K562 (cell line): Measurements from ENCODE around the gene CC2D1A. TPM values are rescaled to one million over a fixed set of nuclear protein-coding genes. Genes with fewer than 3 reads are reported as not detected.

Experiments
- ATAC-seq: fragments of 200-7000 bp; cut with Tn5 transposase; 3 replicates; pipeline ENCODE4 v1.9.1; 2020; ENCODE audit warnings: moderate library complexity
- BruUV-seq: library from RNA; stranded (reverse); fragments of 400-500 nt; replicated peaks from 2 replicates; lab custom pipeline; 2021; lab: Mats Ljungman, UMichigan
- CTCF ChIA-PET: fragments of 300-600 bp; formaldehyde crosslinking; extraction: SDS; loops from one replicate; lab custom pipeline; 2021; ENCODE audit warnings: low intra/inter-chr PET ratio; lab: Yijun Ruan, JAX
- POLR2A ChIA-PET: fragments of 300-600, 350-650 bp; sonication (Branson Sonifier 250); formaldehyde crosslinking; extraction: SDS; loops from one replicate; lab custom pipeline; 2021; ENCODE audit warnings: antibody characterized with exemption, inconsistent platforms; lab: Yijun Ruan, JAX
- DNase-seq, 4 experiments: peaks; one replicate each; pipeline versions ENCODE4 v3.0.0 to v3.0.0-alpha.2; 2011 to 2018; ENCODE audit warnings: low spot score in 3 of 4, mixed read lengths in 3 of 4; ENCODE audit errors: extremely low read depth in 1 of 4
- FAIRE-seq: peaks from 2 replicates; lab custom pipeline; 2011; peaks lifted over from hg19 to GRCh38; lab: Jason Lieb, UNC
- H2AFZ ChIP-seq: 2 replicates; pipeline ENCODE4 v1.6.0; 2011; ENCODE audit warnings: low read depth, low read length, control low read depth, inconsistent platforms
- H3K27ac ChIP-seq: fragments of 200-600 bp; 3 replicates; pipeline ENCODE4 v1.8.0; 2011; ENCODE audit warnings: low read depth, mild to moderate bottlenecking, control low read depth, inconsistent platforms, low read length, moderate library complexity, mixed read lengths; ENCODE audit errors: extremely low read depth
- H3K27me3 ChIP-seq, 2 experiments: fragments of 300-600 bp in 1 of 2; 2 replicates in 1 of 2; 3 replicates in 1 of 2; pipeline versions ENCODE4 v1.6.0 to v1.8.0; 2011; ENCODE audit warnings: inconsistent platforms in 2 of 2, low read length in 2 of 2, mild to moderate bottlenecking in 1 of 2, mixed read lengths in 1 of 2, moderate library complexity in 1 of 2; ENCODE audit not compliant: control insufficient read depth in 2 of 2, insufficient read depth in 2 of 2
- H3K36me3 ChIP-seq: fragments of 300-600 bp; 3 replicates; pipeline ENCODE4 v1.8.0; 2011; ENCODE audit warnings: mild to moderate bottlenecking, low read length, inconsistent platforms; ENCODE audit not compliant: control insufficient read depth, insufficient read depth
- H3K4me1 ChIP-seq, 2 experiments: fragments of 200-600 bp in 1 of 2; replicated peaks in 1 of 2; 2 replicates in 1 of 2; 3 replicates in 1 of 2; pipeline versions ENCODE4 v1.5.1 to v1.8.0; 2011; ENCODE audit warnings: inconsistent platforms in 2 of 2, low read length in 2 of 2, mild to moderate bottlenecking in 1 of 2, mixed read lengths in 1 of 2, moderate library complexity in 1 of 2; ENCODE audit not compliant: control insufficient read depth in 2 of 2, insufficient read depth in 2 of 2
- H3K4me2 ChIP-seq: 2 replicates; pipeline ENCODE4 v1.6.1; 2011; ENCODE audit warnings: low read length, control low read depth, inconsistent platforms, mixed read lengths; ENCODE audit not compliant: insufficient read depth
- H3K4me3 ChIP-seq: fragments of 200-600 bp; sonication (generic), shearing (Covaris generic); 2 replicates; pipeline ENCODE4 v1.5.1; 2016; ENCODE audit warnings: control low read depth, inconsistent platforms
- H3K79me2 ChIP-seq: fragments of 200-600 bp; 3 replicates; pipeline ENCODE4 v1.8.0; 2011; ENCODE audit warnings: low read length, inconsistent platforms; ENCODE audit not compliant: control insufficient read depth, insufficient read depth
- H3K9ac ChIP-seq, 2 experiments: 2 replicates each; pipeline versions ENCODE4 v1.6.0 to v1.6.1; 2011; ENCODE audit warnings: low read depth in 2 of 2, low read length in 2 of 2, control low read depth in 1 of 2, inconsistent platforms in 1 of 2, mild to moderate bottlenecking in 1 of 2, mixed read lengths in 1 of 2; ENCODE audit not compliant: insufficient read depth in 1 of 2
- H3K9me1 ChIP-seq: one replicate; pipeline ENCODE4 v1.6.0; 2011; ENCODE audit warnings: inconsistent platforms, mild to moderate bottlenecking, low read length, moderate library complexity; ENCODE audit not compliant: control insufficient read depth, insufficient read depth
- H3K9me3 ChIP-seq: replicated peaks from 2 replicates; pipeline ENCODE4 v1.5.1; 2011; ENCODE audit warnings: low read depth, low read length, inconsistent platforms; ENCODE audit not compliant: control insufficient read depth, insufficient read depth
- H4K20me1 ChIP-seq: replicated peaks from 2 replicates; pipeline ENCODE4 v1.6.1; 2011; ENCODE audit warnings: low read length, inconsistent platforms, mixed read lengths; ENCODE audit not compliant: control insufficient read depth, insufficient read depth
- E2F8 ChIP-seq: fragments of 450-650 bp; IDR thresholded peaks from 2 replicates; pipeline ENCODE4 v1.7.1; 2018; ENCODE audit warnings: mild to moderate bottlenecking, low read depth; ENCODE audit not compliant: partially characterized antibody
- ZFP36 ChIP-seq: fragments of 150-350 bp; IDR thresholded peaks from 2 replicates; pipeline ENCODE4 v1.6.1; 2018; ENCODE audit warnings: low read length, low read depth; ENCODE audit not compliant: partially characterized antibody
- ZNF146 ChIP-seq: IDR thresholded peaks from one replicate; pipeline ENCODE4 v1.6.1; 2018; ENCODE audit warnings: missing compliant biosample characterization; ENCODE audit not compliant: unreplicated experiment
- WGBS: fragments of 100-300 bp; shearing (Covaris generic); methylation state at CpG from one replicate; pipeline ENCODE4 v1.1.6; 2016; ENCODE audit warnings: low coverage, mixed read lengths; ENCODE audit not compliant: insufficient coverage; ENCODE audit errors: missing lambda C conversion rate; 5-methylcytosine and 5-hydroxymethylcytosine counted together
- in situ Hi-C: fragments of 300-500 bp; cut with MboI; formaldehyde crosslinking; loops from 4 replicates; pipeline ENCODE4 v1.15.0; 2018; ENCODE audit warnings: inconsistent platforms, mixed read lengths
- intact Hi-C: fragments of 100-400 bp; cut with micrococcal nuclease; formaldehyde crosslinking; loops from 2 replicates; pipeline ENCODE4 v1.14.2; 2022
- polyA plus RNA-seq, 8 experiments: library from polyadenylated mRNA; depleted of rRNA in 4 of 8; stranded (reverse) in 5 of 8; unstranded in 3 of 8; fragments of >200 nt; fragmentation: Nextera tagmentation in 2 of 8; fragmentation: Illumina TruSeq in 1 of 8; extraction: Ambion mirVana in 2 of 8; extraction: Trizol in 1 of 8; gene quantifications; 2 replicates each; pipeline versions ENCODE4 v1.2.1 to v1.2.3, GENCODE V29; 2011 to 2014; ENCODE audit warnings: inconsistent platforms in 1 of 8, missing spikeins in 1 of 8
- total RNA-seq, 7 experiments: library from RNA; depleted of rRNA in 6 of 7; stranded (reverse); fragments of >200 nt in 6 of 7; fragmentation: Illumina TruSeq in 2 of 7; extraction: Trizol in 2 of 7; gene quantifications; 2 replicates each; pipeline versions ENCODE4 v1.2.1 to v1.2.3, GENCODE V29; 2011 to 2021; ENCODE audit warnings: low replicate concordance in 1 of 7
- TF ChIP-seq, protein P1 (sequence below), 2 experiments: fragments of 250-450 bp in 1 of 2; fragments of 450-650 bp in 1 of 2; sonication (Bioruptor Pico) in 1 of 2; IDR thresholded peaks; 2 replicates each; pipeline versions ENCODE4 v1.6.1 to v1.8.0; 2016 to 2021; ENCODE audit warnings: mild to moderate bottlenecking in 2 of 2, moderate library complexity in 2 of 2, missing compliant biosample characterization in 1 of 2, missing genetic modification characterization in 1 of 2
- TF ChIP-seq, protein P2 (sequence below): fragments of 250-450 bp; sonication (Bioruptor Pico); IDR thresholded peaks from 2 replicates; pipeline ENCODE4 v1.4.0; 2020; ENCODE audit warnings: mild to moderate bottlenecking, moderate library complexity
- TF ChIP-seq, protein P3 (sequence below): sonication (generic); formaldehyde crosslinking; IDR thresholded peaks from 2 replicates; pipeline ENCODE4 v1.8.1; 2023; ENCODE audit warnings: mild to moderate bottlenecking, missing genetic modification reagents
- TF ChIP-seq, protein P4 (sequence below): IDR thresholded peaks from 2 replicates; pipeline ENCODE4 v1.6.1; 2012; ENCODE audit warnings: low read depth, low read length, improper control_type of control experiment, borderline replicate concordance
- TF ChIP-seq, protein P5 (sequence below): fragments of 200-800 bp; sonication (Bioruptor generic); IDR thresholded peaks from 2 replicates; pipeline ENCODE4 v1.6.1; 2017; ENCODE audit warnings: missing genetic modification characterization, missing compliant biosample characterization

CC2D1A gene
- total and polyA plus RNA-seq, 9 of the 15 experiments (the other 6 are each of a cell fraction or from before 2014, with no cell fraction given), result 0.32 to 31.0 (median 12.9) TPM

- Histone ChIP-seq H2AFZ (no peak overlapping the region), H3K4me1 (peaks cover 0 to 33% of the 10 kb centered on the region in 2 experiments; a peak in 2 of 5 replicates), H3K9me1 (no peaks in the 10 kb centered on the region), H4K20me1 (no peaks in the 10 kb centered on the region), H3K9me3 (no peaks in the 10 kb centered on the region), H3K4me2 (no peak overlapping the region), H3K9ac (no peak overlapping the region), H3K79me2 (no peaks in the 10 kb centered on the region), H3K4me3 (no peak overlapping the region), H3K36me3 (peaks cover 85% of the 10 kb centered on the region; the same call in 2 of the 3 replicates), H3K27ac (no peak overlapping the region), H3K27me3 (no peaks in the 10 kb centered on the region)
- intact Hi-C loops (no loop called here), in situ Hi-C loops (no loop called here)
- ChIA-PET CTCF (no interaction called here), POLR2A (interaction anchor here (0.5 to 4.1 kb wide), 4 partner anchors 12 to 155 kb away, joined by 3 to 12 read pairs (median 3); partner anchors contain the start of gene DCAF15)
- no peak for FAIRE-seq
- no TSS peak for BruUV-seq
- 87% methylated on average over 4 of the region's 5 CpGs for WGBS
- ATAC-seq, result no peak
- DNase-seq, result no peak
- TF ChIP-seq, protein P1, sequence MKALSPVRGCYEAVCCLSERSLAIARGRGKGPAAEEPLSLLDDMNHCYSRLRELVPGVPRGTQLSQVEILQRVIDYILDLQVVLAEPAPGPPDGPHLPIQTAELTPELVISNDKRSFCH (CRISPR knock-in tag; IDR thresholded peaks at IDR 0.05), result no peak
- TF ChIP-seq, protein P1 (tag; IDR thresholded peaks at IDR 0.05), result no peak
- TF ChIP-seq, protein P2, sequence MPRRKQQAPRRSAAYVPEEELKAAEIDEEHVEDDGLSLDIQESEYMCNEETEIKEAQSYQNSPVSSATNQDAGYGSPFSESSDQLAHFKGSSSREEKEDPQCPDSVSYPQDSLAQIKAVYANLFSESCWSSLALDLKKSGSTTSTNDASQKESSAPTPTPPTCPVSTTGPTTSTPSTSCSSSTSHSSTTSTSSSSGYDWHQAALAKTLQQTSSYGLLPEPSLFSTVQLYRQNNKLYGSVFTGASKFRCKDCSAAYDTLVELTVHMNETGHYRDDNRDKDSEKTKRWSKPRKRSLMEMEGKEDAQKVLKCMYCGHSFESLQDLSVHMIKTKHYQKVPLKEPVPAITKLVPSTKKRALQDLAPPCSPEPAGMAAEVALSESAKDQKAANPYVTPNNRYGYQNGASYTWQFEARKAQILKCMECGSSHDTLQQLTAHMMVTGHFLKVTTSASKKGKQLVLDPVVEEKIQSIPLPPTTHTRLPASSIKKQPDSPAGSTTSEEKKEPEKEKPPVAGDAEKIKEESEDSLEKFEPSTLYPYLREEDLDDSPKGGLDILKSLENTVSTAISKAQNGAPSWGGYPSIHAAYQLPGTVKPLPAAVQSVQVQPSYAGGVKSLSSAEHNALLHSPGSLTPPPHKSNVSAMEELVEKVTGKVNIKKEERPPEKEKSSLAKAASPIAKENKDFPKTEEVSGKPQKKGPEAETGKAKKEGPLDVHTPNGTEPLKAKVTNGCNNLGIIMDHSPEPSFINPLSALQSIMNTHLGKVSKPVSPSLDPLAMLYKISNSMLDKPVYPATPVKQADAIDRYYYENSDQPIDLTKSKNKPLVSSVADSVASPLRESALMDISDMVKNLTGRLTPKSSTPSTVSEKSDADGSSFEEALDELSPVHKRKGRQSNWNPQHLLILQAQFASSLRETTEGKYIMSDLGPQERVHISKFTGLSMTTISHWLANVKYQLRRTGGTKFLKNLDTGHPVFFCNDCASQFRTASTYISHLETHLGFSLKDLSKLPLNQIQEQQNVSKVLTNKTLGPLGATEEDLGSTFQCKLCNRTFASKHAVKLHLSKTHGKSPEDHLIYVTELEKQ (CRISPR knock-in tag), result no peak
- TF ChIP-seq ZFP36 (no peak), E2F8 (no peak), ZNF146 (CRISPR knock-in tag) (no peak)
- TF ChIP-seq, protein P3, sequence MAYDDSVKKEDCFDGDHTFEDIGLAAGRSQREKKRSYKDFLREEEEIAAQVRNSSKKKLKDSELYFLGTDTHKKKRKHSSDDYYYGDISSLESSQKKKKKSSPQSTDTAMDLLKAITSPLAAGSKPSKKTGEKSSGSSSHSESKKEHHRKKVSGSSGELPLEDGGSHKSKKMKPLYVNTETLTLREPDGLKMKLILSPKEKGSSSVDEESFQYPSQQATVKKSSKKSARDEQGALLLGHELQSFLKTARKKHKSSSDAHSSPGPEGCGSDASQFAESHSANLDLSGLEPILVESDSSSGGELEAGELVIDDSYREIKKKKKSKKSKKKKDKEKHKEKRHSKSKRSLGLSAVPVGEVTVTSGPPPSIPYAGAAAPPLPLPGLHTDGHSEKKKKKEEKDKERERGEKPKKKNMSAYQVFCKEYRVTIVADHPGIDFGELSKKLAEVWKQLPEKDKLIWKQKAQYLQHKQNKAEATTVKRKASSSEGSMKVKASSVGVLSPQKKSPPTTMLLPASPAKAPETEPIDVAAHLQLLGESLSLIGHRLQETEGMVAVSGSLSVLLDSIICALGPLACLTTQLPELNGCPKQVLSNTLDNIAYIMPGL, result no peak
- TF ChIP-seq, protein P4, sequence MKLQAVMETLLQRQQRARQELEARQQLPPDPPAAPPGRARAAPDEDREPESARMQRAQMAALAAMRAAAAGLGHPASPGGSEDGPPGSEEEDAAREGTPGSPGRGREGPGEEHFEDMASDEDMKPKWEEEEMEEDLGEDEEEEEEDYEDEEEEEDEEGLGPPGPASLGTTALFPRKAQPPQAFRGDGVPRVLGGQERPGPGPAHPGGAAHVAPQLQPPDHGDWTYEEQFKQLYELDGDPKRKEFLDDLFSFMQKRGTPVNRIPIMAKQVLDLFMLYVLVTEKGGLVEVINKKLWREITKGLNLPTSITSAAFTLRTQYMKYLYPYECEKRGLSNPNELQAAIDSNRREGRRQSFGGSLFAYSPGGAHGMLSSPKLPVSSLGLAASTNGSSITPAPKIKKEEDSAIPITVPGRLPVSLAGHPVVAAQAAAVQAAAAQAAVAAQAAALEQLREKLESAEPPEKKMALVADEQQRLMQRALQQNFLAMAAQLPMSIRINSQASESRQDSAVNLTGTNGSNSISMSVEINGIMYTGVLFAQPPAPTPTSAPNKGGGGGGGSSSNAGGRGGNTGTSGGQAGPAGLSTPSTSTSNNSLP, result no peak
- TF ChIP-seq, protein P5, sequence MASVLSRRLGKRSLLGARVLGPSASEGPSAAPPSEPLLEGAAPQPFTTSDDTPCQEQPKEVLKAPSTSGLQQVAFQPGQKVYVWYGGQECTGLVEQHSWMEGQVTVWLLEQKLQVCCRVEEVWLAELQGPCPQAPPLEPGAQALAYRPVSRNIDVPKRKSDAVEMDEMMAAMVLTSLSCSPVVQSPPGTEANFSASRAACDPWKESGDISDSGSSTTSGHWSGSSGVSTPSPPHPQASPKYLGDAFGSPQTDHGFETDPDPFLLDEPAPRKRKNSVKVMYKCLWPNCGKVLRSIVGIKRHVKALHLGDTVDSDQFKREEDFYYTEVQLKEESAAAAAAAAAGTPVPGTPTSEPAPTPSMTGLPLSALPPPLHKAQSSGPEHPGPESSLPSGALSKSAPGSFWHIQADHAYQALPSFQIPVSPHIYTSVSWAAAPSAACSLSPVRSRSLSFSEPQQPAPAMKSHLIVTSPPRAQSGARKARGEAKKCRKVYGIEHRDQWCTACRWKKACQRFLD (CRISPR knock-in tag), result no peak
Measured at GRCh38 chr19:13964776-13965175, 58.8 kb downstream of the CC2D1A start.
